NCI-H69 (cell line): ENCODE measurements around the gene EYA4.

Source experiments
- DNase-seq: peaks from one replicate; lab custom pipeline; 2025; lab: John Stamatoyannopoulos, UW

EYA4 gene

GRCh38 chr6:133399426-133399825, 158.3 kb downstream of the EYA4 start:
- DNase-seq = no peak

DNA sequence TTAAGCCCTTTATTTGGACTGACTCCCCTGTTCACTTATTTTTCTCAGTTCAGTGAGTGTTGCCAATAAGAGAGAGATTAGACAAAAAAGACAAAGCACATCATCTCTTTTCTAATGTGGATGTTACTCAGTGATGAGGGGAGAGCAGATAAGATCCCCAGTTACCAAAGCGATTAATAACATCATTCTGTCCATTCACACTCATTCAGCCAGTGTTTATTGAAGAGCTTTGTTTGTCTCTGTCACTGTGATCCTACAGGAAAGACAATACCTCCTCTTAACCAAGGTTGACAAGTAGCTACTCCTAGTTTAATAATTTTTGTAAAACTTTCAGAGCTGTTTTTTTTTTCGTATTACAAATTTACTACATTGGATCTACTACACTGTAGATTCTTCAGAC, 163.0 kb downstream of the EYA4 start:
- no peak for DNase-seq

DNA sequence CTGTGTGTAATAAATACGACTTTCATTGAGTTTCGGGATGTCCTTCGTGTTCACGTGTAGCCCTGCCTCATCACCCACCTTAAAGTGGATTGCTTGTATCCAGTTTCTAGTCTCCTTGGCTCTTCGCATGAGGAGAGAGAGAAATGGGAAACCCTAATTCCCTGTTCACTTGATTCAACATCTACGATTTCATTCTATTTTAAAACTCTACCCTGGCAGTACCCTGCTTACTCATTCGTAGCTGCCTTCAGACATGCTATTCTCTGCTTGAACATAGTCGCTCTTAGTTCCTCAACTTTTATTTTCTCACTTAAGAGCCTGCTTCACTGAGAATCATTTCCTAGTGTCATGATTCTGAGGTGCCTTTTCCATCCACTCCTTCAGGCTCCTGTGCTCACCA, 163.6 kb downstream of the EYA4 start:
- no peak for DNase-seq

DNA sequence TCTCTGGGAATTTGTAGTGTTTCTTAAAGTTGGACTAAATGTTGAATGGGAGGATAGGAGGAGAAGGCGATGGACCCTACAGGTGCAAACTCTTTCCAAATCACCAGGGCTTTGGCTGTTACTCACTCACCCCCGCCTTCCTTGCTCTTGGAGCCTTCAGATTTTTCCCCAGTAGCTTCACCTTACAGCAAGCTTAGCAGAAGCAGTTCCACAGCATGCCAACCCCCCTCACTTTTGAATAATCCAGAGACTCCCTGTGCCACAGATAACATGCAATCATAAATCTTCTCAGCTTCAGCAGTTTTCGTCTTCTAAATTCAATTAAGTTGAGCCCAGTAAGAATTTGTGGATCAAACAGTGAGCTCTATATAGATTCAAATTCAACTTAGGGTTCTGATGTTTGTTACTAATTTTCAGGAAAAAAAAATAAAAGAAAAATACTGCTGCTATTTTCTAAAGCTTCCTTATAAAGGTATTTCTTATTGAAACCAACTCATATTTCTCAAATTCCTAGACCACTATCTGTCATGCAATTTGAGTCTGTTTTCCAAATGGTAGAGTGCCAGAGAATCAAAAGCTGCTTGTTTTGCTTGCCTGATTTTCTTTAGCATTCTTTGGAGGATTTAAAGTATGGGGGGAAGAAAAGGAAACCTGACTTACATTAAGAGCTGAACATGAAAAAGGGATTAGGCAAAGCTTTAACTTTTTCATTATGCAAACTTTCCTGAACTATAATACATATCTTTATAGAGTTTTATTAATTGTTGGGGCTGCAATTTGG, 166.4 kb downstream of the EYA4 start:
- DNase-seq = no peak

- DNase-seq = no peak
Observed at GRCh38 chr6:133408132-133408531, 167.0 kb downstream of the EYA4 start.

DNA sequence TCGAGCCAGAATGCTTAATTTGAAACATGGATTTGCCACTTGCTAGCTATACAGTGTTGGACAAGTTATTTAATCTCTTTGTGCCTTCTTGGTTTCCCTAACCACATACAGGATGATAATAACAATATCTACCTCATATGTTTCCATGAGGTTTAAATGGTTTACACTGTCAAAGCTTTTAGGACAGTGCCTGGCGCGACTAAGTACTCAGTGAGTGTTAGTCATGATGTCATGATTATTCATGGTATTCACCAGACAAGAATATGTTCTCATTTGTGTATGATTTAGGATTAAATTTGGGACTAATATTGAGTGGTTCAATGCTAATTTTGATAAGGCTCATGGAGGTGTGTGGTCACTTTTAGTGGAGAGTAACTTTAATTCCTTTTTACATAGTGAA, 167.4 kb downstream of the EYA4 start:
- DNase-seq = no peak

DNA sequence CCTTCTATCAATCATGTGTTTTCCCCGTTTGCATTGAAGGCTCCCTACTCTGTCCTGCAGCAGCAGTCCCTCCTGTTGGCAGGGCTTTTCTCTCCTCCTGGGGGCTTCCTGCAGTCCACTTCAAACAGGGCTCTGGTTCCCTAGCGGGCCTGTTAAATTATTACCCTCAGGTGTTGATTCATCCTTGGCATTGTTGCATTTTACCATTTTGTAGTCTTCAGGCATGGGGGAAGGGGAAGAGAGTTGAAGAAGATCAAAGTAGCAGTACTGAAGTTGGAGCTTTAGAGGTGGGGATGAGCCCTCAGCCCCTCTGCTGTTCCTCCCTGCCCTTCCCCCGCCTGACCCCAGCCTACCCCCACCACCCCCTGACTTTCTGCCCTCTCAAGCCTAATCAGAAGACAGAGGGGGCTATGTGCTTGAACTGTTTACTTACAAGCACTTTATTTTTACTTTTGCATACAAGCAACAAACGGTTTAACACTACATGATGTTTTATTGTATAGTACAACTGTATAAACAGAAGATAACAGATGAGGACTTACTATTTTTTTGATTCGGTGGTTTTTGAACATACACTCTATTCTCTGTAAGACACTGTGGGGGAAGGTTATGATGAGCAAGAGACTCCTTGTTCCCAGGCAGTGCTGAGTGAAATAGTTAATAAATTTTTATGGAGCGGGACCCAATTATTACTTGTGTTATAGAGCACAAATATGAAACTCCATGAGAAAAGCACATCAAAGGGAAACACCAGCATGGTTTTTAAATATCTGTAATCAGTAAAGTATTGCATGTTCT, 169.7 kb downstream of the EYA4 start:
- DNase-seq = no peak

DNA sequence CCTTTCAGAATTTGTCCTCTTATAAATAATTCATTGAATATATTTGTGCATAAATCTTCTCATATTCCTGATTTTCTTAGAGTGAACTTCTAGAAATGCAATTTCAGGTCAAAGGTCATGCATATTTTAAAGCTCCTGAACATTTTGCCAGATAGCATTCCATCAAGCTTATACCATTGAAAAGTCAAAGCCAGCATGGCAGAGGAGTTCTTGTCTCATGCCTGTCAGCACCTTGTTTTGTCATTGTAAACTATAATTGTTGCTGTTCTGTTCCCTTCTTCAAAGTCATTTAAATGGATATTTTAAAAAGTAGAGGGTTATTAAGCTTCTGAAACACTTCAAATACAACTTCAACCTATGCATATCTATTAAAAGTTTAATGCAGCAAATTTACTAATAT, 170.6 kb downstream of the EYA4 start:
- DNase-seq = no peak

- DNase-seq = no peak
Observed at GRCh38 chr6:133415262-133415661, 174.1 kb downstream of the EYA4 start.

DNA sequence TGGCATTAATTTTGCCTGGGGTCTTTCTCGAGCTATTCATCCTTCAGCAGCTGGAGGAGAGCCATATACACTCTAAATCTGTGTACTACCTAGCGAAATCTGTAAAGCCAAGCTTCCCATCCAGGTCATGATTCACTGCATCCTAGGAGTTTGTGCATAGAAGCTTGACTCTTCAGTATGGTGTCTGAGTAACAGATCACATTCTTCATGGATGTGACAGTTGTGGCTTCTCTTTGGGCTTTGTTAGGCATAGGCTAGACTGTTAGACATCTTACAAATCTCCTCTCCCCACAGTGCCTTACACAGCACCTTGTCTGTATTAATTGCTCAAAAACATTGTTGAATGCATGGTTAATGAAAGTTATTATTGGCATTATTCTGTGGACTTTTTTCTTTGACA, 177.0 kb downstream of the EYA4 start:
- DNase-seq = no peak

DNA sequence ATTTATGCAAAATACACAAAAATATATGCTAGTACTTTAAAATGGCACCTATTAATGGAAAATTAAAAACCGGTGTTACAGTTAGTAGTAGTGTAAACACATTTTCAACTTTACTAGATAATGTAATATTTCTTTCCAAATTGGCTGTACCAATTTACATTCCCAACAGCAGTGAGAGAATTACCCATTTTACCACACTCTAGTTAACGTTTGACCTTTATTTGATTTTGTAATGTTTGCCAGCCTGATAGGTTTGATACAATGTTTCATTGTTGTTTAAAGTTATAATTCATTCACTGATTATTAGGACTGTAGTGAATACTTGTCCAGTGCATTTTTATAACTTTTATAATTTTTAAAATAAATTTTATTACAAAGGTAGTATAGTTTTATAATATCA, 182.1 kb downstream of the EYA4 start:
- no peak for DNase-seq

DNA sequence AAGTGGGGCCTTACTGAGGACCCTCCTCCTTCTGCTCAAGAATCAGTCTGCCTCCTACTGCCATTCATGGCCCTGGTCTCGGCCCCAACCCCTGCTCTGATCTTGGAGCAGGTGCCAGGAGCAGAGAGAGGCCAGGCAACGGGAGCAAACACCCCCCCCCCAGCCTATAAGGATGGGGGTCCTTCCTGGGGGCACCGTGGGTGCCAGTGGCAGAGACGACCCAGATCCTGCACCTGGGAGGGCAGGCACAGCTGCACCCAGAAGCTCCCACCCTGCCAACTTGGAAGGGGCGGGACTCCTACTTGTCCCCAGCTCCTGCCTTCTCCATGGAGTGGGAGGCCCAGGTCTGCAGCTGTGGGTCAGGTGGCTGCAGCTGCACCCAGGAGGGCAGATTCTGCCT, 183.2 kb downstream of the EYA4 start:
- no peak for DNase-seq

GRCh38 chr6:133426038-133426437, 184.9 kb downstream of the EYA4 start:
- DNase-seq = no peak

DNA sequence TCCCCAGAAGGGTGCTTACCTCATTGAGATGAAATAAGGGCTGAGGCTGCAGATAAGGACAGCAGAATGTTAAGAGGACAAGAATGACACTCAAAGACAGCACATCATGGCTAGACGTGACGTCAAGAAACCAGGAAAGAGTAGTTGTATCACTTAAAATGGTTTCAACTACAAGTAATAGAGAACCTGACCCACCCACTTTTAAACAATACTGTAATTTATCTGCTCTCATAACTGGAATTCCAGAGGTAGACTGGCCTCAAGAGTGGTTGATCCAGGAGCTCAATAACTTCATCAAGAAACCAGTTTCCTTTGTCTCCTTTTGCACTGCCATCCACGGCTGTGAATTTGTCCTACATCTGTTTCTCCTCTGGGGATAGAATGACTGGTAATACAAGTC, 187.1 kb downstream of the EYA4 start:
- no peak for DNase-seq

DNA sequence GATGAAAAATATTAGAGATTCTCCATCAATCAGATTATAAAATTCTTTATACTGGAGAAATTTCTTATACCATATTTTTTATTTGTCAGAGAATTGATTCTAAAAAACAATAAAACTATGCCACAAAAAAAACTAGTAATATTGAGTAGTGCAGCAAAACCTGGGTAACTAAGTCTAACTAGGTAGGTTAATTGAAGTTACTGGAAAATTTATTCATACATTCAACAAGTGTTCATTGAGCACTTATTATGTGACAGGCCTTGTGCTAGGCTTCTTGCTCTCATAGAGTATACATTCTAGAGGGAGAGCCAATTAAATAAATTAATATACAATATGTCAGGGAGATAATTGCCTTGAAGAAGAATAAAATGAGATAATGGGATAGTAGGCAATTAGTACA, 189.4 kb downstream of the EYA4 start:
- DNase-seq = no peak

GRCh38 chr6:133431031-133431430, 189.9 kb downstream of the EYA4 start:
- DNase-seq = no peak

DNA sequence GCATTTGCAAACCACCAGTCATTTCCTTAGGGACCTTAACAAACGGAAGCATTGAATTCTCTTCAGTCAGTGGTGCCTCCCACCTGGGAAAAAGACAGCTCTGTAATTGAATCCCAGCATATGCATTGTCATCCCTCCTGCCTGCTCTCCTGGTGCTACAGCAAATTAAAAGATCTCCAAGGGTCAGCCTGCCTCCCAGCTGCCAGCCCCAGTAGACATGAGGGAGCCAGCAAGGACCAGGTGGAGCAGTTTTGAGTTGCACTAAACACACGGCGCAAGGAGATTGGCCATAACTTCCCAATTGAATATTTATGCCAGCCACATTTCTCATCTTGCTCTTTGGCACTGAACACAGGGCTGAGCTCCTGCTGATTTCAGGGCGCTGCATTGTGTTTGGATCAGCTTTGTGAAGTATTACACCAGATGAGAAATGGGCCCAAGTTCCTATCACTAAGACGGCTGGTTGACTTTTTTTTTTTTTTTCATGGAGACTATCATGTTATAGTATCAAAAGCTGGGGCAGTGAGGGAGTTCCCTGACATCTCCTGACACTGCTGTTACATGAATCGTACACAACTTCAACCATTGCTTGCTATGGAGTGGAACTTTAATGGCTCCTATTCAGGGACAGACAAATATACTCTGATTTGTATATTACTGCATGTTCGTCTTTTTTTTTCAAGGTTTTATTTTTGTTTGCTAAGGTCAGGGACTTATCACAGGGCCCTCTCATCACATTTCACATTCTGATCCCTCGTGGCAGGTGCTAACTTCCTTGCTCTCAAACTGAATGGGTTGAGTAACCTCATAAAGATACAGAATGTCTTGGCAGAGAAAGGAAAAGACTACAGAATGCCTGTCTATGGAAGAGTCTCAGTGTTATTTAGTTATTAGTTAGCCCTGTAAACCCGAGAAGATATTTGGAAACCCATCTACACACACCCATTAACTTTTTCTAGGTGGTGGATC, 191.1 kb downstream of the EYA4 start:
- peak; percentile 74 for DNase-seq

DNA sequence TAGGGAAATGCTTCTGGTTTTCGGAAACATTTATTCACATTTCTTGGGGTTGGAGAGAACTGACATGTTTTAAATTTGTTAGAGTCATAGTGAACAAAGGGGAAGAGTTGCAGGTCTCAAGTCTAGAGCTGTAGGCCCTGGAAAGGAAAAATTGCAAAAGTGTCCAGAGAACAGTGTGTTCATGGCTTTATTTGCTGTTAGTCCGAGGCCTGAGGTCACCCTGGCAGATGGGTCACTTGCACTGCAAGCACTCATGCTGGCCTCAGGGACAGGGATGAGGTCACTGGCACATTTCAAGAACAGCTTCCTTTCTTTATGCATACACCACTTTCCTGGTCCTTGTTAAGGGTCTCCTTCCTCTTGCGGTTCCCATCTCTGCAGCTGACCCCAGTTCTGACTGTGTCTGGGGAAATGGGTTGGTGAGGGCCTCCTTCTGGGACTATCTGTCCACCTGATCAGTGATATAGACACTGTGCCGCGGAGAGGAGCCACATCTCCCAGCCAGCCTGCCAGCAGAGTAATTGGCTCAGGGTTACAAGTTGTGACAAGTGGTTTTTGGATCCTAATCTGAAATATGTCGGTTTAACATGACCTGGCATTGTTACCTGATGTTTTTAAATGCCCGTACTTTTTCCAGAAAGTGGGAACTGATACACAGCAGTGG, 194.0 kb downstream of the EYA4 start:
- no peak for DNase-seq

GRCh38 chr6:133436652-133437051, 195.5 kb downstream of the EYA4 start:
- DNase-seq = no peak

DNA sequence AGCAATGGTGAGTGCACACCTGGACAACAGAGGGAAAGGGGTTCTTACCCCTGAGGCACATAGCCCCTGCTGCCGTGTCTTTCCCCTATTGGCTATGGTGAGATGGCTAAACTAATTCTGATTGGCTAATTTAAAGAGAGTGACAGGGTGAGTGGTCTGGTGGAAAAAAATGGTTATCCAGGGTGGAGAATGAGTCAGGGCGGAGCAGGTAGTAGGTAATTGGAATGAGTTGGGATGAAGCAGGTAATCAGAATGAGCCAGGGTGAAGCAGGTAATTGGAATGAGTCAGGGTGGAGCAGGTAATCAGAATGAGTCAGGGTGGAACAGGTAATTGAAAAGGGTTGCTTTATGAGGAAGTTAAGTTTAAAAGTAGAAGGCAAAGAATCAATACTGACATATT, 200.3 kb downstream of the EYA4 start:
- no peak for DNase-seq

DNA sequence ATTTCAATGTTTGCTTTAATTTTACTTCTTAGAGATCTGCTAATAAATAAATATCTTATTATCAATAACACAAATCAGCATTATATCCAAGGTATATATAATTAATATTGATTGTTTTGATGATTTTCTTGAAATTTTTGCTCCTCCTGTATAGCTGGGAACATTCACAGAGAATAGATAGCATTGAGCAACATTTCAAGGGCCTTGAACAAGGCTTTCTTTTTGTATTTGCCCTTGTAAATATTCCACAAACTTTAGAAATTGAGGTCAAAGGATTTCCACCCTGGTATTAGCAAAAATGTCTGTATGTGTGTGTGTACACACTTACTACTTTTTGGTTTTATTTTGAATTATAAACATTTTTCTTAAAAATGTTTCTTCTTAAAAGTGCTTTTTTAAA, 205.6 kb downstream of the EYA4 start:
- DNase-seq = no peak

DNA sequence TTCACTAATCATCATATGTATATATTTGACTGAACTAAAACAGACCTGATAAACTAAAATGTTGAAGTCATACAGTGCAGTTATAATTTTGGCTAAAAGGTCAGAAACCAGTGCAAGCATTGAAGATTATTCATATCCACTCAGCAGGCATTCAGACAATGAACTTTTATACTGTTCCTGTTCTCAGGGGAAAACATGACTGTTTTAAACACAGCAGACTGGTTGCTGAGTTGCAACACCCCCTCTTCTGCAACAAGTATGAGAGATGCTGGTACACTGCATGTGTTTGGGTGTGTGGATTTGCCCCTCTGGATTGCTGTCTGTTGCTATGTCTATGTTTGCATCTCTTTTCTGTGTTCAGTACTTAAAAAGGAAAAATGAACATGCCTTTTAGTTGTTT, 206.8 kb downstream of the EYA4 start:
- no peak for DNase-seq
